GM19397 (cell line): ENCODE results near the gene DYSF.

ENCODE experiments used
- ATAC-seq: cut with Tn5 transposase; IDR thresholded peaks from one replicate; pipeline ENCODE4 v1.9.1; 2021; ENCODE audit warnings: mild to moderate bottlenecking, moderate library complexity; ENCODE audit not compliant: unreplicated experiment

DYSF gene

DNA sequence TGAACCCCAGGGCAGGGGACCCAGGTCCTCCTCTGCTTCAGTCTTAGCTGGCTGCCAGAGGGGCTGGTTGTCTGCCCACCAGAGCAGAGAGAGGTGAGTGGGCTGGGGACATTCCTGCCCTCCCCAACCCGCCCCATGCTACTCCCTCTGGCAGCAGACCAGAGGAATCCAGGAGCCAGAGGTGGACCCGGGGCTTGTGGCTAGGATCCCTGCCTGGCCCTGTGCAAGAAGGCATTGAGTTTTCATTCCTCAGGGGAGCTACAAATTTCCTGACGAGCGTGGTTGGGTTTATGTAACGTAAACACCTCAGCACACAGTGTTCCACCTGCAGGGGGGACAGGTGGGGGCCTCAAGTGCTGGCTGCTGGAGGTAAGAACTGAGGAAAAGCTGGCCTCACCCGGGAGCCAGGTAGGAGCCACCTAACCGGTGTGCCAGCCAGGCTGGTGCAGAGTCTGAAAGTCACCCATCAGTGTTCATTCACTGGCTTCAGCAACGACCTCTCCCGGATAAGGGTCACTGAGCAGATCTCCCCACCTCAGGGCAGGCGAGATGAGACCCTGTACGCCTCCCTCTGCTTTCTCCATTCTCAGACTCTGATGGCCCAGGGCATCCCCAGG lies 246.8 kb downstream of the DYSF start:
- ATAC-seq, result no peak

DNA sequence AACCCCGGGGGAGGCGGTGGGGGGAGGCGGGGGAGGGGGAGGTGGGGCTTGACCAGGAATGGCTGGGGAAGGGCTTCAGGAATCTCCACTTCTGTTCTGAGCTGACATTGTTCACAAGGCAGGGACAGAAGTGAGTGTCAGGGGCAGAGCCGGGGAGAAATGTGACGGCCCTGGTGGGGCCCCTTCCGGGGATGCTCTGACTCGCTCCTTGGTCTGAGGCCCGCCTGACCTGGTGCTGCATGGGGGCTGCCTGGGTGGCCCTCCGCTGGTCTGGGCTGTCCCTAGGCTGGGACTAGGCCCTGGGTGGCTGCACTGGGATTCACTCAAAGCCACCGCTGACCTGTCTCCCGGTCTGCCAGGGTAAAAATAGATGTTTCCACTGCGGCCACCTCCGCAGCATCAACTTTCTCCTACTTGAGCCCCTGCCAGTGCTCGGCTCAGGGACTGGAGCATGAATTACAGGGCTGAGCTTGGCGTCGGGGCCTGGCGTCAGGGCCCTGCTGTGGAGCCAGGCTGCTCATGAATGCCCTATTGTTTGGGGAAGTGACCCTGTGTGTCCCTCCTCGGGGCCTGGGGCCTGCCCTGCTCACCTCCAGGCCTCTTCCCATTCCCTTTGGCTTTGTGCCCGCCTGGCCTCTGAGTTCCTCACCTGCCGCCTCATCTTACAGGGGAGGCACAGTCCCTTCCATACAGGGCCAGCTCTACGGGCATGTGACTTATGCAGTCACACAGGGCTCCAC lies 247.5 kb downstream of the DYSF start:
- no peak for ATAC-seq

DNA sequence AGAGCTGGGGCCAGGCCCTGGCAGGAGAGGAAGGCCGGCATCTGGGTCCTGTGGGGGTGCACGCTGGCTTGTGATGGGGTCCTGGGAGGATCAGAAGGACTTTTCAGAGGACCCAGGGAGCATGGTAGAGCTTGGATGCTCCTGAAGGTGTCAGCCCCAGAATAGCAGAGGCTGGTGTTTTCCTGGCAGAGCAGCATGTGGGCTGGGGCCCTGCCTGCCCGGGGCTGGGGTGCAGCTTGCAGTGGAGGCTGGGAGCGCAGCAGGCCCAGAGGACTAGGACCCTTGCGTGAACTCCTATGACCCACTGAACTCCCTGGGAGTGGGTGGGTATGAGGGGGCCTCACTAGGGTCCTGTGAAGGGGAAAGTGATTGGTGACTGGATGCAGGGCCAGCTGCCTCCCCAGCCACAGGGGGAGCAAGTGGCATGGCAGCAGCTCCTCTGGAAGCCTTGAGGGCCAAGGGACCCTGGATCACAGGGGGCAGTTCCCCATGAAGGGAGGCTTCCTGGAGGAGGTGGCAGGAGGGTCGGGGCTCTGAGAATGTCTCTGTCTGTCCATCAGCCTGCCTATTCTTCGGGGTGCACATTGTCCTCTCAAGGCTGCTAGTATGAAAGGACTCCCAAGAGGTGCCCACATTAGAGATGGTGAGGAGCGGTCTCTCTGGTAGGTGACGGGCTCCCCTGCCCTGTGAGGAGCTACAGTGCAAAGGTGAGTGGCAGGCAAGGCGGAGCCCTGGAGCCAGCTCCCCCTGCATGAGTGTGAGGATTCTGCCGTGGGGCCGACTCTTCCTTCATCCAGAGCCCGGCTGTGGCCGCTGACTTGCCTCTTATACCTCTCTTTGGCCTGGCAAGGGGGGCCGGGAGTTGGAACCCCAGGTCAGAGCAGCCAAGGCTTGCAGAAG lies 249.0 kb downstream of the DYSF start:
- no peak for ATAC-seq

DNA sequence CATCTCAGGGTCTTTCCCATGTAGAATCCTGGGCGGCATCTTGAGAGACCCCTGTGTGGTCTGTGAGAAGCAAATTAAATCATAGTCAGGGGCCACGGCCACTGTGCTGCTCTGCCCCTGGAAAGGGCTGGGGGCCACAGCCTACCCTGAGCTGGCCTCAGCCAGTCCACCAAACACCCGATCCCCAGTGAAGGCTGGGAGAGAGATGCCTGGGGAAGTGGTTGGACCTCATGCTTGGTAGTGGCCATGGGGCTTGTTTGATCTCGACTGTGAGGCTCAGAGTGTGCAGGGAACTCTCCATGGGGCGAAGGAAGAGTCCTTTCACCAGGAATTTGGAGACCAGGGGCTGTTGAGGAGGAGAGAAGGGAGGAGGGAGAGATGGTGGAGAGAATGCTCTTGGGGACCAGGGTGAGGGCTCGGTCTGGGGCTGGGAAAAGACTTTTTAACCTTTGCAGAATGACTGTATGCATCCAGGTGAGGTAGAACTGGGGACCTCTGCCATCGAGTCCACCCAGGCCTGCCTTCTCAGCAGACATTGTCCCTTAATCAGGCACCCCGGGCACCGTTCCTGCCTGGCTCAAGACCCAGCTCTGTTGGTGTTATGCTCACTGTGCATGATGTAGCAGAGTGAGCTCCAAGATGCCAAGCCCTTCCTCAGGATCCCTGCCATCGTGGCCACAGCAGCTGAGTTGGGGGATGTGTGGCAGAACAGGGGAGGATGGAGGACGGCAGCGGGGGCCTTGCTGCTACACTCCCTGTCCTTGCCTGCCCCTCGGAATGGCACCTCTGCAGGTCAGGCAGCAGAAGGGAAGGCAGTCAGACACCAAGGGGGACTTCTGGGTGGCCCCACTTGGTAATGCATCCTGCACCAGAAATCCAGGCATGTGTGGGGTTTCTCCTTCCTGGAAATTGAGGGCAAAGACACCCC lies 249.9 kb downstream of the DYSF start:
- no peak for ATAC-seq

DNA sequence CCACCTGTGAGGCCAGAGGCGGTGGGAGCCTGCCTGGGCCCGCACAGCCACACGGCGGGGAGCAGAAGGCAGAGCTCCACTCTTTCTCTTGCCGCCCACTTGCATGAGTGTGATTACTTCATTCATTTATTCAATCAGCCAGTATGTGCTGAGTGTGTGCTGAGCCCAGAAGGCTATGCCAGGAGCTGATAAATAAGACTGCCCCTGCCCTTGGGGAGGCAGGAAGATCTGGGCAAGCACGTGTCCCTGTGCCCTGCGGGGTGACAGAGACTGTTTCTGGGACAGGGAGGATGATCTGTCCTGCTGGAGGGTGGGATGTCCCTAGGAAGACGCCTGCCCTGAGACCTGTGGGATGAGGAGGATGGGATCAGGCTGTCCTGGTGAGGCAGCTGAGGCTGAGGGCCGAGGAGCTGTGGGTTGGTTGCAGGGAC lies 250.8 kb downstream of the DYSF start:
- no peak for ATAC-seq

DNA sequence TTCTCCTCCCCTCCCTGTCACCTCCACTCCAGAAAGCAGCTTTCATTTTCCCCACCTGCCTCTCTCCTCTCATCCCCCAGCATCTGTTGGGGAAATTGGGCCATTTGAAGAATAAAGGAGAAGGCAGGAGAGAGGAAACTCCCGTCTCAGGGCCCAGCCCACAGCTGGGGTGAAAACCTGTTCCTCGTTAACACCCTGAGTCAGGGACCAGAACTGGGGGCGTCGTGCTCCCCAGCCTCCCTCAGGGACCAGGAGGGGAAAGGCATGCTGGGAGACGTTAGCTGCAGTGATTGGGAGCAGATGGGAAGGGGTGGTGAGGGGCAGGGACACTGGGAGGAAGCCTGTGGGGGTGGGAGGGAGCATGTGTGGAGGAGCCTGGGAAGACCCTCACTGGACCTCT lies 251.3 kb downstream of the DYSF start:
- no peak for ATAC-seq

DNA sequence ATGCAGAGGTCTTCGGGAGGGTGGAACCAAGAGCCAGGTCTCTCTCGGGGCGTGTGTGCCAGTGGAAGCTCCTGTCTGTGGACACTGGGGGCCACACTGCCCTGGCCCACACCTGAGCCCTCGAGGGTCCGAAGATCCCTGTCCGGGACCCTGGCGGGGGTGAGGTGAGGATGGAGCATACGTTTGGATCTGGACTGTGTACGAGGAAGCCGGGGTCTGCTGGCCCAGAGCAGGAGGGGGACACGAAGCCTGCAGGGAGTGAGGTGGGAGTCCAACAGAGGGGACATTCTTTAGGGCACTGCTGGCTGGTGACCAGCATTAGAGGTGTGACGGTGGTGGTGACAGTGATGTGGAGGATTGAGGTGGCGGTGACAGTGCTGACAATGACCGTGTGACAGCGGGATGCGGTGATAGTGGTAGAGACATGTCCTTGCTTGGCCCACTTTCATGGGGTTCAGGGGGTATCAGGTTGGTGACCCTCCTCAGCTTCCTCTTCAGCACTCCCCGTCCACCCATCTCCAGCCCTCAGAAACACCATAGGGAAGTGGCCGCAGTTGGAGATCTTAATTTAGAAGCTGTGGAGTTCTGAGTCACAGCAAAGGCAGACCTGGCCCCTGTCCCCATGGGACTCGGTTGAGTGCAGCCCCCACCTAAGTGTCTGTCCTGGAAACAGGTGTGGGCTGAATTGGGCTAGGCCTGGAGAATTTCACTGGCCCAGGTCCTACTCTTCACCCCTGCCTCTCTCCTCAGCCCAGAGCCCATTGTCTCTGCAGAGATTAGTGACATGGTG lies 252.0 kb downstream of the DYSF start:
- no peak for ATAC-seq

DNA sequence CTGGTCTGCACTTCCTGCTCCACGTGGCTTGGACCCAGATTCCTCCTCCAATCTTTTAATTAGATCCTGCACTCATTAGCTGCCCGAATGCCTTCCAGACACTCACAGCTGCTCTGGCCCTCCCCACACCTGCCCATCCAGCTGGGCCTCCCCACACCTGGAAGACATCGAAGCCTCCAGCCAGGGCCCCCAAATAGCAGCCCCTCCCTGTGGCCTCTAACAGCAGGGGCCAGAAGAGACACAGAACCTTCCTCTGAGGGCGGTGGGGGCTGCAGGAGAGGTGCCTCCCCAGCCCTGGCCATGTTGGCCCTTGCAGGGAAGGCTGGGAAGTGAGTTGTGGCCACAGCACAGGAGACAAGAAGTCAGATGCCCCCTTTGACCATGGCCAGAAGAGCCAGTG lies 252.8 kb downstream of the DYSF start:
- ATAC-seq, result no peak

DNA sequence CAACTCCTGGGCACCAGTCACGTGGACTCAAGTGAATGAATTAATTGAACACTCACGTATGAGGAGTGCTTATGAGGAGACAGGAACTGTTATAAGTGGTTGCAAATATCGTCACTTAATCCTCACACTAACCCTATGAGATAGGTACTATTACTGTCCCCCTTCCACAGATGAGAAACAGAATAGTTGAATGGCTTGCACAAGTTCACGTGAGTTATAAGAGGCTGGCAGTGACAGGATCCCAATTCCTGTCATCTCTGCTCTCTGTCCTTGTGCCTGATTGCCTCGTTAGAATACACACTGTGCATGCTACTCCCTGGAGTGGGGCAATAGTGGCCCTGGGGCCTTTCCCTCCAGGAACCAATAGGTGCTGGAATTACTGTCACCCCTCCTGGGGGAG lies 253.5 kb downstream of the DYSF start:
- no peak for ATAC-seq

DNA sequence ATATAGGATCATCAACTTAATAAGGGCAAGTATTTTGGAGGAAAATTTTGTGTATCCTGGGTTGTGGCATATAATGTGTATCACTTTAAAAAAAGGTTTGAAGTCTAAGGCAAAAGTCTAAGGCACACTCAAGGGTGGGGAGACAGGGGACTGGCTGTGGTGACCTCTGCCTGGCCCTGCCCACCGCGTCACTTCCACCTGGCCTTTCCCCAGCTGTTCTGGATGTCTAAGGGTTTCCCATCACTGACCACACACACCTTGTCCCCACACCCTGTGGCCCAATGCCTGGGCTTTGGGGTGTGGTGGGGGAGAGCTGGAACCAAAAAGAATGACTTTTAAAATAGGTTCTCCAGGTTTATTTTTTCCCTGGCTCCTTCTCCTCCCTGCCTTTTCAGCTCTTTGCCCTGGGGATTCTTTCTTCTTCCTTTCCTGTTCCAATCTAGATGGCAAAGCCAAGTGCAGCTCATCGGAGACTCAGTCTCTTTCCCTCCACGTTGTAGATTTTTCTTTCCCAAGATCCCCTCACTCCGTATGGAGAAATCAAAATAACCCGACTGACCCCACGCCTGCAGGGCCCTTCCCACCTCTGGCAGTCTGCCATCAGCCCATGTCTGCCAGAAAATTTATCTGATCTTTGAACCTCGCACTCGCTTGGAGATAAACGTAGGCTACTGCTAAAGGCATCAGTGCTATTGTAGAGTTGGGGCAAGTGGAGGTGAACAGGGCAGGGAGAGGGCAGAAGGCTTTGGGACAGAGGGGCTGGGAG lies 257.2 kb downstream of the DYSF start:
- ATAC-seq, result no peak

DNA sequence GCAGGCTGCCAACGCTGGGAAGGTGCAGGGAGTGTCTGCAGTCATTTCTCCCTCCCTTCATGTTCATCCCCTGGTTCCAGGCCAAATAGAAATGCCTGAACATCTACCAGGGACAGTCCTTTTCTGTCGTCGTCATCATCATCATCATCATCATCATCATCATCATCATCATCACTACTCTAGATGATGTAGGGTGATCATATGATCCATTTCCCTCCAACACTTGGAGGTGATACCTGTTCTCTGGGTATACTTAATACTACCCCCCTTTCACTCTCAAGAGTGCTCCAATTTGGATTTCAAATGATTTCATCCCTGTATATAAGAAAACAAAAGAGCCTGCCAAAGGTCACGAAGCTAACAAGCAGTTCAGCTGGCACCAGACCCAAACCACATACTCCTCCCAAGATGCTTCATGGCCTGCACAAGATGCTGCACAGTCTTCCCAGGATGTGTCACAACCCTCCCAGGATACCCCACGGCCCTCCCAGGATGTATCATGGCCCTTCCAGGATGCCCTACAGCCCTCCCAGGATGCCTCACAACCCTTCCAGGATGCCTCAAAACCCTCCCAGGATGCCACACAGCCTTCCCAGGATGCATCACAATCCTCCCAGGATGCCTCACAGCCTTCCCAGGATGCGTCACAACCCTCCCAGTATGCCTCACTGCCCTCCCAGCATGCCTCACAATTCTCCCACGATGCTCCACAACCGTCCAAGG lies 257.9 kb downstream of the DYSF start:
- no peak for ATAC-seq

DNA sequence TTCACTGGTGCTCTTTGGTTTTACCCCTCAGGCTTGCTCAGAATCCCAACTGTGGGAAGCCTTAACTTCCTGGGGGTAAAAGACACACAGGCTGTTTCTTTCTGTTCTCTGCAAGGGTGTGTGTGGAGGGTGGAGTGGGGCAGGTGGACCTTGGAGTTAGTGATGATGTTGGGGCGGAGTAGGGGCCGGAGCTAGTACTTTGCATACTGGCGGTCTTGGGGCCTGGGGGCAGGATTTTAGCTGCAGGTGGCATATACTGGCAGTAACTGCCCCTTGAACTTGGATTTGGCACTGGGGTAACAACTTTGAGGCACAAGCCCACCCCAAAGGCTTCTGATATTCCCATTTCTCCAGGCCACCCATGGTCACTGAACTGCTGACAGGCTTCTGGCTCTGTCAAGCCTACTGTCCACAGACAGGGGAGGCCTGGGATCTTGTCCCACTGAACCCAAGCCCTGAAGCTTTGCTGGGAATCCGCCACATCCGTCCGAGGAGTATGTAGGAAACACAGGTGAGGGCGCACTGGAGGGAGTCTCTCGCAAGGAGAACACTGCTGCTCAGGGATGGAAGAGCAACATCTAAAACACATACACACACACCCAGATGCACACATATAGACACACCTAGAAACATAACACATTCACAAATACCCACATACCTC lies 258.9 kb downstream of the DYSF start:
- no peak for ATAC-seq

DNA sequence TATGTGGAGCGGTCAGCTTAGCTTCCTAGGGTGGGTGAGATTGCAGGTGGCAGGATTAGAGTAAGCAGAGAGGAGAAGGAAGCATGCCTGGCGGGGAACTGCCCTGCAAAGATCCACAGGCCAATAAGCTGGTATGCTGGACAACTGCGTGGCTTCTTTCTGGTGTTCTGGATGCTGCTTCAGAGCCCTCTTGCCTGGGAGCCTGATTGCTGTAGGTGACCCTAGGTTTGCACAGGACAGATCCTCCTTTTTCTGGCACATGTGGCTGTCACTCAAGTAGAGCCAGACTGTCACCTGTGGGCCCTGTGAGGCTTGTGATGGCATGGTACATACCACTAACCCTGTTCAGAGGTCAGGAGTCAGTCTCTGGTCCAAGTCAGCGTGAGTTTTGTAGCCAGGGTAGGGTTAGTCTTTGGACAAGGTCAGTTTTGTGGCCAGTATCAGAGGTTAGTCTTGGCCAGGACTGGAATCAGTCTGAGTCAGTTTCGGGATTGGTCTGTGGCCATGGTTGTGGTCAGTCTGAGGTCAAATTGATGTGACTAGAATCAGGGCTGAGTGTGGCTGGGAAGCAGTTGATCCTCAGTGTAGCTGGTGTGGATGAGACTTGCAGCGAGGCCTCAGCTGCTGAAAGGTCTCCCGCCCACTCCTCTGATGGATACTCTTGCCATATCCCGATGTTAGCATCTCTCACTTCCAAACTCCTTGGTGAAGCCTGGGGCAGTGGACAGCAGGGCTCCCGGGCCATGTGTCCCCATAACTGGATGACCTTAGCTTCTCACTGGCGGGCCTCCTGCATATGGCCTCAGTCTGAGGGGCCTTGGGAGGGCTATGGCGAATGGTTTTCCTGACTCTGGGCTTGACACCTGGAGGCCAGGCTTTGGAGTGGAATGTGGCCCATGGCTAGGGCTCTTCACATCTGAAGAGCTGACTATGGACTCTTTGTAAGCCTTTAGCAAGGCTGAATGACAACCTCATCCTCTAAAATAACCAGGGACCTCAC lies 260.5 kb downstream of the DYSF start:
- ATAC-seq, result no peak

DNA sequence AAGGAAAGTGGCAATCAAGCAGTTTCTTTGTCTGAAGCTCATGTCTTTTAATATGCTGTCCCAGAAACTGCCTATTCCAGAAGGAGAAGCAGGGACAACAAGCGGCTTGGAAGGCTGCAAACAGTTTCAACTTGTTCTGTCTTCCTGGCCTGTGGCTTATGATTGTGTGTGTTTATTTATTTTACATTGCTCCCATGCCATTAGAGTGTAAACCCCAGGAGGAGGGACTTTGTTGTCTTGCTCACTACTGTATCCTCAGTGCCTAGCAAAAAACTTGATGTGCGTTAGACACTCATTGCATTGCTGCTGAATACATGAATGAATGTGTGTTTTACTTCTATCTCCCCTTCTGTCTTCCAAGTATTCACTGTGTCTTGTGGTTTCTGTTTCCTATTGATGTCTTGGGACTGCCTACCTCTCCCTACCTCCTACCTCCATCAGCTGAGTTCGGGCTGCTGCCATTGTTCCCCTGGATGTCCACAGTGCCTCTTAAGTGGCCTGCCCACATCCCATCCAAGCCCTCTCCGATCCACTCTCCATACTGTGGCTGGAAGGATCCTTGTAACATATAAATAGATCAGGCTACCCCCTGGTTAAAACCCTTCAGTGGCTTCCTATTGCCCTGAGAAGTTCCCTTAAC lies 261.4 kb downstream of the DYSF start:
- ATAC-seq, result no peak

DNA sequence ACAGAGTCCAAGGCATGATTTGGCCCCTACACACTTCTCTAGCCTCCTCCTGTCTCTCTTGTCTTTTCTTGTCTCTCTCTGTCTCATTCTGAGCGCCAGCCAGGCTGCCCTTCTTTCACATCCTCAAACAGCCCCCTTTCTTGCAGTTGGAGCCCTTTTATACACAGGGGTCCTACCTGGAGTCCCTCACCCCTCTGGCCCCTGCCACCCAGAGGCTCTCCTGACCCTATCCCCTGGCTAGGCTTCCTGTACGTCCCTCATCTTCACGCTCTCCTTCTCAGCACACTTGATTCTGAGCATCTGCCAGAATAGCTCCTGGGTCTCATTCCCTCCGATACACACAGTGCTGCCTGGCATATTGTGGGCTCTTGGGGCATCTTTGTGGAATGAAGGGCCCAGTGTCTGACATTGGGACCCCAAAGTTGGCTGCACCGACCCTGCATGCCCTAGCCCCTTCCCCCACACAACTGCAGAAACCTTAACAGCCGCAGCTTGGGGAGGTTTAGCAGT lies 261.9 kb downstream of the DYSF start:
- ATAC-seq, result no peak
